HepG2 (cell line): Measurements from ENCODE around the gene CSNK1G1. TPM values are rescaled to one million over a fixed set of nuclear protein-coding genes. Genes with fewer than 3 reads are reported as not detected.

Source experiments
- ATAC-seq: fragments of 200-7000 bp; cut with Tn5 transposase; 3 replicates; pipeline ENCODE4 v1.9.1; 2020; ENCODE audit warnings: mild to moderate bottlenecking, moderate library complexity
- BruUV-seq: library from RNA; stranded (reverse); fragments of 400-500 nt; replicated peaks from 2 replicates; lab custom pipeline; 2021; lab: Mats Ljungman, UMichigan
- CTCF ChIA-PET: fragments of 300-600 bp; formaldehyde crosslinking; extraction: SDS; loops from one replicate; lab custom pipeline; 2021; ENCODE audit warnings: low total read pairs, inconsistent platforms, low intra/inter-chr PET ratio; lab: Yijun Ruan, JAX
- POLR2A ChIA-PET: fragments of 350-600 bp; sonication (Branson Sonifier 250); formaldehyde crosslinking; loops from one replicate; lab custom pipeline; 2020; ENCODE audit warnings: antibody characterized with exemption, inconsistent platforms; lab: Yijun Ruan, JAX
- DNase-seq: peaks from one replicate; pipeline ENCODE4 v3.0.0-alpha.2; 2015; ENCODE audit warnings: low spot score
- FAIRE-seq: peaks from 3 replicates; lab custom pipeline; 2011; peaks lifted over from hg19 to GRCh38; lab: Jason Lieb, UNC
- H2AFZ ChIP-seq: one replicate; pipeline ENCODE4 v1.6.1; 2011; ENCODE audit warnings: low read length, inconsistent platforms
- H3K27ac ChIP-seq: fragments of 300-600 bp; 3 replicates; pipeline ENCODE4 v1.8.0; 2011; ENCODE audit warnings: mixed run types, mild to moderate bottlenecking, mixed read lengths, low read length, inconsistent platforms; ENCODE audit not compliant: insufficient read depth; ENCODE audit errors: extremely low read length
- H3K27me3 ChIP-seq, 2 experiments: fragments of 200-600 bp in 1 of 2; 2 replicates in 1 of 2; 3 replicates in 1 of 2; pipeline versions ENCODE4 v1.6.0 to v1.8.0; 2011; ENCODE audit warnings: low read length in 2 of 2, mild to moderate bottlenecking in 2 of 2, moderate library complexity in 2 of 2, inconsistent platforms in 1 of 2; ENCODE audit not compliant: insufficient read depth in 2 of 2, control insufficient read depth in 1 of 2
- H3K36me3 ChIP-seq, 2 experiments: fragments of 200-600 bp in 1 of 2; replicated peaks in 1 of 2; 2 replicates in 1 of 2; 3 replicates in 1 of 2; pipeline versions ENCODE4 v1.5.1 to v1.8.0; 2011; ENCODE audit warnings: low read length in 2 of 2, inconsistent platforms in 1 of 2; ENCODE audit not compliant: insufficient read depth in 2 of 2, control insufficient read depth in 1 of 2
- H3K4me1 ChIP-seq: 2 replicates; pipeline ENCODE4 v1.5.1; 2012; ENCODE audit warnings: low read length, inconsistent platforms; ENCODE audit not compliant: insufficient read depth
- H3K4me2 ChIP-seq: 2 replicates; pipeline ENCODE4 v1.6.0; 2011; ENCODE audit warnings: low read depth, low read length, inconsistent platforms
- H3K4me3 ChIP-seq, 3 experiments: fragments of 200-600 bp in 1 of 3; sonication (generic), shearing (Covaris generic) in 1 of 3; replicated peaks in 1 of 3; 2 replicates each; pipeline ENCODE4 v1.5.1; 2011 to 2016; ENCODE audit warnings: low read length in 3 of 3, inconsistent platforms in 2 of 3, low read depth in 2 of 3, mild to moderate bottlenecking in 2 of 3, control low read depth in 1 of 3, mixed read lengths in 1 of 3; ENCODE audit not compliant: insufficient read depth in 1 of 3
- H3K79me2 ChIP-seq: one replicate; pipeline ENCODE4 v1.6.1; 2011; ENCODE audit warnings: low read length, inconsistent platforms; ENCODE audit not compliant: insufficient read depth
- H3K9ac ChIP-seq: 2 replicates; pipeline ENCODE4 v1.6.0; 2011; ENCODE audit warnings: mild to moderate bottlenecking, low read depth, low read length, inconsistent platforms; ENCODE audit not compliant: insufficient read depth
- H3K9me3 ChIP-seq: 2 replicates; pipeline ENCODE4 v1.5.1; 2012; ENCODE audit warnings: mild to moderate bottlenecking, low read length
- H4K20me1 ChIP-seq: 2 replicates; pipeline ENCODE4 v1.6.0; 2011; ENCODE audit warnings: inconsistent platforms, mild to moderate bottlenecking, low read length, moderate library complexity; ENCODE audit not compliant: insufficient read depth
- AGO1 ChIP-seq: fragments of 200-400 bp; formaldehyde crosslinking; IDR thresholded peaks from 2 replicates; pipeline ENCODE4 v1.6.1; 2017; ENCODE audit warnings: mild to moderate bottlenecking, low read depth, low read length, moderate library complexity; ENCODE audit not compliant: poor library complexity, severe bottlenecking
- AGO2 ChIP-seq: fragments of 200-400 bp; formaldehyde crosslinking; optimal IDR thresholded peaks from 2 replicates; pipeline ENCODE3; 2017; ENCODE audit warnings: mild to moderate bottlenecking, low read depth, low read length, moderate library complexity
- CBX5 ChIP-seq: sonication (generic); formaldehyde crosslinking; IDR thresholded peaks from 2 replicates; pipeline ENCODE4 v1.4.0; 2020; ENCODE audit warnings: missing genetic modification reagents, borderline replicate concordance
- FOXP1 ChIP-seq, 2 experiments: fragments of 450-650 bp in 1 of 2; IDR thresholded peaks; 2 replicates each; pipeline ENCODE4 v1.6.1; 2017 to 2018; ENCODE audit warnings: antibody characterized with exemption in 1 of 2
- HMGA1 ChIP-seq: sonication (generic); formaldehyde crosslinking; conservative IDR thresholded peaks from 2 replicates; pipeline ENCODE4 v1.4.0; 2020; ENCODE audit warnings: missing genetic modification reagents
- KLF16 ChIP-seq, 2 experiments: sonication (generic) in 1 of 2; formaldehyde crosslinking in 1 of 2; IDR thresholded peaks; 2 replicates each; pipeline versions ENCODE4 v1.6.1 to v1.8.0; 2016 to 2023; ENCODE audit warnings: missing genetic modification reagents in 2 of 2, missing compliant biosample characterization in 1 of 2
- MLLT10 ChIP-seq: sonication (generic); formaldehyde crosslinking; IDR thresholded peaks from 2 replicates; pipeline ENCODE4 v1.4.0; 2020; ENCODE audit warnings: missing genetic modification reagents
- MTA1 ChIP-seq: sonication (generic); formaldehyde crosslinking; IDR thresholded peaks from 2 replicates; pipeline ENCODE4 v1.4.0; 2020; ENCODE audit warnings: missing genetic modification reagents, mild to moderate bottlenecking, borderline replicate concordance
- POLR2A ChIP-seq, 2 experiments: IDR thresholded peaks; 2 replicates each; pipeline ENCODE4 v1.6.1; 2011; ENCODE audit warnings: low read depth in 2 of 2, low read length in 2 of 2, mild to moderate bottlenecking in 1 of 2, moderate library complexity in 1 of 2; ENCODE audit not compliant: insufficient read depth in 1 of 2
- POLR2AphosphoS2 ChIP-seq: IDR thresholded peaks from 2 replicates; pipeline ENCODE4 v1.6.1; 2011; ENCODE audit warnings: low read depth, low read length, improper control_type of control experiment
- POLR2G ChIP-seq: fragments of 200-400 bp; formaldehyde crosslinking; IDR thresholded peaks from 2 replicates; pipeline ENCODE4 v1.6.1; 2018; ENCODE audit warnings: mild to moderate bottlenecking, low read depth, low read length, moderate library complexity
- RBM22 ChIP-seq: fragments of 200-400 bp; formaldehyde crosslinking; optimal IDR thresholded peaks from 2 replicates; pipeline ENCODE3; 2017; ENCODE audit warnings: mild to moderate bottlenecking, low read length, moderate library complexity
- REXO4 ChIP-seq: sonication (generic); formaldehyde crosslinking; IDR thresholded peaks from 2 replicates; pipeline ENCODE4 v1.8.0; 2022; ENCODE audit warnings: missing genetic modification reagents, mild to moderate bottlenecking, borderline replicate concordance
- TOE1 ChIP-seq: sonication (generic); formaldehyde crosslinking; IDR thresholded peaks from 2 replicates; pipeline ENCODE4 v1.4.0; 2020; ENCODE audit warnings: mild to moderate bottlenecking, missing genetic modification reagents
- YEATS4 ChIP-seq: sonication (generic); formaldehyde crosslinking; IDR thresholded peaks from 2 replicates; pipeline ENCODE4 v1.4.0; 2020; ENCODE audit warnings: missing genetic modification reagents, borderline replicate concordance
- ZNF225 ChIP-seq: sonication (generic); formaldehyde crosslinking; IDR thresholded peaks from 2 replicates; pipeline ENCODE4 v1.4.0; 2020; ENCODE audit warnings: mild to moderate bottlenecking, missing genetic modification reagents
- ZNF468 ChIP-seq: sonication (generic); formaldehyde crosslinking; IDR thresholded peaks from 2 replicates; pipeline ENCODE4 v1.8.0; 2022; ENCODE audit warnings: mild to moderate bottlenecking, moderate library complexity, missing genetic modification reagents
- ZNF652 ChIP-seq: IDR thresholded peaks from 2 replicates; pipeline ENCODE4 v1.6.1; 2016; ENCODE audit warnings: low read depth, borderline replicate concordance
- WGBS: methylation state at CpG from one replicate; pipeline ENCODE4 v1.1.6; 2017; ENCODE audit warnings: low lambda C conversion rate; 5-methylcytosine and 5-hydroxymethylcytosine counted together
- in situ Hi-C: cut with HindIII; loops from 2 replicates; pipeline ENCODE4 v1.10.0; 2017; ENCODE audit warnings: low pct_unique_long_range_greater_than_20kb; ENCODE audit not compliant: extremely low pct_ligation_motif_present
- intact Hi-C: fragments of 100-400 bp; cut with micrococcal nuclease; formaldehyde crosslinking; loops from one replicate; pipeline ENCODE4 v1.10.0; 2022; ENCODE audit not compliant: unreplicated experiment
- polyA plus RNA-seq, 8 experiments: library from polyadenylated mRNA; depleted of rRNA in 3 of 8; stranded (reverse) in 7 of 8; unstranded in 1 of 8; fragments of >200 nt; fragmentation: Illumina TruSeq in 4 of 8; extraction: Trizol in 4 of 8; gene quantifications; 2 replicates each; pipeline versions ENCODE4 v1.2.1 to v1.2.3, GENCODE V29; 2011 to 2016; ENCODE audit warnings: low read depth in 4 of 8, missing spikeins in 1 of 8, mixed read lengths in 1 of 8; ENCODE audit not compliant: insufficient read depth in 1 of 8
- total RNA-seq, 5 experiments: library from RNA; depleted of rRNA; stranded (reverse); fragments of >200 nt; fragmentation: Illumina TruSeq; extraction: Trizol; gene quantifications; 2 replicates each; pipeline ENCODE4 v1.2.3, GENCODE V29; 2016; ENCODE audit warnings: low read depth in 1 of 5
- TF ChIP-seq, protein P1 (sequence below): sonication (generic); formaldehyde crosslinking; IDR thresholded peaks from 2 replicates; pipeline ENCODE4 v1.5.1; 2020; ENCODE audit warnings: missing genetic modification reagents, mild to moderate bottlenecking, borderline replicate concordance
- TF ChIP-seq, protein P2 (sequence below): sonication (generic); formaldehyde crosslinking; IDR thresholded peaks from 2 replicates; pipeline ENCODE4 v1.4.0; 2020; ENCODE audit warnings: missing genetic modification reagents

CSNK1G1 gene
- total and polyA plus RNA-seq, 2 of the 13 experiments (the other 11 are each of a cell fraction or from before 2014, with no cell fraction given): 8.5 to 12.6 TPM

DNA sequence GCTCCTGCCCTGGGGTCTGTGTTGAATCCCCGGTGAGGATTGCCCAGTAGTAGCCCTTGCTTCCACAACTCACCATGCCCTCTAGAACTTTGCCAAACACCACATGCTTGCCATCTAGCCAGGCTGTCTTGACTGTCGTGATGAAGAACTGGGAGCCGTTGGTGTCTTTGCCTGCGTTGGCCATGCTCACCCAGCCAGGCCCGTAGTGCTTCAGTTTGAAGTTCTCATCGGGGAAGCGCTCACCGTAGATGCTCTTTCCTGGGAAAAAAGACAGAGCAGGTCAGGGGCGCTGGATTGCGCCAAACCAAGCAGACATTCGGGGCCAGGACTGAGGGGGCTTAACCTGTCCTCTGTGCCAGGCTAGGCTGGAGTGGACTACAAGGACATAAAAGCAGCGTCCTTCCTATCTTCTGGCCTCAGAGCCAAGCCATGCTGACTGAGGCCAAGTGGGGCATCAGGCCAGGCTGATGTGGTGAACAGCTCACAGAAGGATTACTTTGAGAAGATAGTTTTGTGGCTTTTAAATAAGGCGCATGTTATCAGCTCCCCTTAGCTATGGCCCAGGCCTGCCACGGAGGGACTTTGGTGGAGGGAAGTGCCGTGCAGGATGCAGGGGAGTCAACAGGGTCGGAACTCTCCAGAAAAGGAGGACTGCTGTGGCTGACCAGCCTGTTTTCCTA lies 199.2 kb downstream of the CSNK1G1 start (continued):
- TF ChIP-seq, protein P1, sequence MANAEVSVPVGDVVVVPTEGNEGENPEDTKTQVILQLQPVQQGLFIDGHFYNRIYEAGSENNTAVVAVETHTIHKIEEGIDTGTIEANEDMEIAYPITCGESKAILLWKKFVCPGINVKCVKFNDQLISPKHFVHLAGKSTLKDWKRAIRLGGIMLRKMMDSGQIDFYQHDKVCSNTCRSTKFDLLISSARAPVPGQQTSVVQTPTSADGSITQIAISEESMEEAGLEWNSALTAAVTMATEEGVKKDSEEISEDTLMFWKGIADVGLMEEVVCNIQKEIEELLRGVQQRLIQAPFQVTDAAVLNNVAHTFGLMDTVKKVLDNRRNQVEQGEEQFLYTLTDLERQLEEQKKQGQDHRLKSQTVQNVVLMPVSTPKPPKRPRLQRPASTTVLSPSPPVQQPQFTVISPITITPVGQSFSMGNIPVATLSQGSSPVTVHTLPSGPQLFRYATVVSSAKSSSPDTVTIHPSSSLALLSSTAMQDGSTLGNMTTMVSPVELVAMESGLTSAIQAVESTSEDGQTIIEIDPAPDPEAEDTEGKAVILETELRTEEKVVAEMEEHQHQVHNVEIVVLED (CRISPR knock-in tag): no peak
- no peak for TF ChIP-seq FOXP1 (IDR thresholded peaks at IDR 0.05)
- no peak for TF ChIP-seq FOXP1 (CRISPR knock-in tag; IDR thresholded peaks at IDR 0.05)
- TF ChIP-seq REXO4 (CRISPR knock-in tag): no peak
- TF ChIP-seq ZNF652 (CRISPR knock-in tag): no peak
- TF ChIP-seq MLLT10: no peak
- TF ChIP-seq POLR2A (IDR thresholded peaks at IDR 0.05; ENCODE audit: insufficient read depth in 1 of 2, low read depth in 2 of 2, low read length in 2 of 2): peak in 1 of 2 experiments; percentile 6; a peak in 1 of 4 replicates
- TF ChIP-seq HMGA1: no peak
- TF ChIP-seq KLF16 (CRISPR knock-in tag; IDR thresholded peaks at IDR 0.05): no peak

GRCh38 chr15:64155802-64156651 lies 199.9 kb downstream of the CSNK1G1 start:
- FAIRE-seq (no peak), ATAC-seq (no peak), DNase-seq (no peak)
- POLR2A ChIA-PET: interaction anchor here (0.9 to 4.1 kb wide), 3 partner anchors 7 to 231 kb away, joined by 3 to 52 read pairs (median 4); partner anchors contain the start of genes PPIB and TRIP4
- Histone ChIP-seq H3K27ac (no peak overlapping the region), H3K79me2 (peaks cover 15% of the 10 kb centered on the region), H3K9ac (no peak overlapping the region), H2AFZ (no peak overlapping the region), H3K9me3 (no peaks in the 10 kb centered on the region), H3K36me3 (peaks cover 32 to 46% of the 10 kb centered on the region in 2 experiments), H3K27me3 (no peaks in the 10 kb centered on the region), H3K4me1 (peaks cover 49% of the 10 kb centered on the region), H4K20me1 (peaks cover 44% of the 10 kb centered on the region), H3K4me3 (no peak overlapping the region), H3K4me2 (no peak overlapping the region)
- intact Hi-C loops (no loop called here), in situ Hi-C loops (no loop called here)
- TSS peak; percentile 24 for BruUV-seq
- 95% methylated on average over 15 of the region's 15 CpGs for whole genome bisulfite sequencing
- CTCF ChIA-PET: no interaction called here
- TF ChIP-seq YEATS4 (no peak), TOE1 (CRISPR knock-in tag) (no peak), POLR2A (IDR thresholded peaks at IDR 0.05; ENCODE audit: insufficient read depth in 1 of 2, low read depth in 2 of 2, low read length in 2 of 2) (peak; percentile 42 to 46; a peak in 3 of 4 replicates), CBX5 (CRISPR knock-in tag) (no peak), POLR2G (peak; percentile 35), MTA1 (no peak), ZNF225 (CRISPR knock-in tag) (no peak), RBM22 (peak; percentile 58), AGO1 (peak; percentile 11), AGO2 (peak; percentile 49), POLR2AphosphoS2 (peak; percentile 38; the same call in 1 of the 2 replicates), ZNF468 (CRISPR knock-in tag) (no peak)
- TF ChIP-seq, protein P2, sequence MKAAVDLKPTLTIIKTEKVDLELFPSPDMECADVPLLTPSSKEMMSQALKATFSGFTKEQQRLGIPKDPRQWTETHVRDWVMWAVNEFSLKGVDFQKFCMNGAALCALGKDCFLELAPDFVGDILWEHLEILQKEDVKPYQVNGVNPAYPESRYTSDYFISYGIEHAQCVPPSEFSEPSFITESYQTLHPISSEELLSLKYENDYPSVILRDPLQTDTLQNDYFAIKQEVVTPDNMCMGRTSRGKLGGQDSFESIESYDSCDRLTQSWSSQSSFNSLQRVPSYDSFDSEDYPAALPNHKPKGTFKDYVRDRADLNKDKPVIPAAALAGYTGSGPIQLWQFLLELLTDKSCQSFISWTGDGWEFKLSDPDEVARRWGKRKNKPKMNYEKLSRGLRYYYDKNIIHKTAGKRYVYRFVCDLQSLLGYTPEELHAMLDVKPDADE (CRISPR knock-in tag): no peak
